GM12872 (cell line): Measurements from ENCODE around the gene JAG1.

Source experiments
- TF ChIP-seq, protein P1 (sequence below): IDR thresholded peaks from 3 replicates; pipeline ENCODE4 v1.5.1; 2011; ENCODE audit warnings: low read depth, mild to moderate bottlenecking, low read length, moderate library complexity; ENCODE audit not compliant: insufficient read depth

The JAG1 gene

DNA sequence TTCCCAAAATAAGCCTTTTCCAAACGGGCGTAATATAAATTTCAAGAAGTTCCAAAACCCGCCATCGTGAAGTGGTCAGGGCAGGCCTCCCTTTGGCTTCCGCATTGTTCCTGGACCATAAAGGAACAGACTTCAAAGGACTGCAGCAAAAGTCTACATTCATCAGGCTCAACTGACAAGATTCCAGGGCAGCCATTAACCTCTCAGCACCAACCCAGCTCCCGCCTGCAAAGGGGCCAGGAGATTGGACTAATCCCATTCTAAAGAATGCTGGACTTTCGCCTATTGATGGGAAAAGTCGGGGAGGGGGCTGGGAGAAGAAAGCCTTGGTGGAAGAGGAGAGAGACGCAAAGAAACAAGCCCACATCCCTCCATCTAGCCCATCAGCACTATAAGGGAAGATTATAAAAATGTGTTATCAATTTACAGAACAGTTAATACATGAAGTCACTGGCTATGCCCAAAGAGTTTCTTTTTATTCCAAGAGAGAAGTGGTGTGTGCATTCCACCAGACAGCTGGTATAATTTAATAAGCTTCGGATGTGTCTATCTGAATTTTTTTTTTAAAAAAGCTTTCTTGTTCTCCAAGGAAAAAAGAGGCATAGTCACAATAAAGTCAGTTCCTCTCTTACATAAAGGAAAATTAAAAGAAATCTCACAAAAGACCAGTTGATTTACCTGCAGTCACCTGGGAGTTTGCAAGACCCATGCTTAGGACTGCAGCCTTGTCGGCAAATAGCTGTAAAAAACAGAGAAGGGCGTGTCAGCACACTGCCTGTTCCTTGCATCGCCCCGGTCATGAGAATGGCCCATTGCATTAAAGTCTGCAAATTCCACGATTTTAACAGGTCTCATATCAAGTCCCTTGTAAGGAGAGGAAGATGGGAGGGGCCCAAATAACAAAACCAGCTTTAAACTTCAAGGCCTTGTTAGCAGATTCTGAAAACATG is 17.8 kb downstream of the JAG1 start:
- TF ChIP-seq, protein P1, sequence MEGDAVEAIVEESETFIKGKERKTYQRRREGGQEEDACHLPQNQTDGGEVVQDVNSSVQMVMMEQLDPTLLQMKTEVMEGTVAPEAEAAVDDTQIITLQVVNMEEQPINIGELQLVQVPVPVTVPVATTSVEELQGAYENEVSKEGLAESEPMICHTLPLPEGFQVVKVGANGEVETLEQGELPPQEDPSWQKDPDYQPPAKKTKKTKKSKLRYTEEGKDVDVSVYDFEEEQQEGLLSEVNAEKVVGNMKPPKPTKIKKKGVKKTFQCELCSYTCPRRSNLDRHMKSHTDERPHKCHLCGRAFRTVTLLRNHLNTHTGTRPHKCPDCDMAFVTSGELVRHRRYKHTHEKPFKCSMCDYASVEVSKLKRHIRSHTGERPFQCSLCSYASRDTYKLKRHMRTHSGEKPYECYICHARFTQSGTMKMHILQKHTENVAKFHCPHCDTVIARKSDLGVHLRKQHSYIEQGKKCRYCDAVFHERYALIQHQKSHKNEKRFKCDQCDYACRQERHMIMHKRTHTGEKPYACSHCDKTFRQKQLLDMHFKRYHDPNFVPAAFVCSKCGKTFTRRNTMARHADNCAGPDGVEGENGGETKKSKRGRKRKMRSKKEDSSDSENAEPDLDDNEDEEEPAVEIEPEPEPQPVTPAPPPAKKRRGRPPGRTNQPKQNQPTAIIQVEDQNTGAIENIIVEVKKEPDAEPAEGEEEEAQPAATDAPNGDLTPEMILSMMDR = no peak

DNA sequence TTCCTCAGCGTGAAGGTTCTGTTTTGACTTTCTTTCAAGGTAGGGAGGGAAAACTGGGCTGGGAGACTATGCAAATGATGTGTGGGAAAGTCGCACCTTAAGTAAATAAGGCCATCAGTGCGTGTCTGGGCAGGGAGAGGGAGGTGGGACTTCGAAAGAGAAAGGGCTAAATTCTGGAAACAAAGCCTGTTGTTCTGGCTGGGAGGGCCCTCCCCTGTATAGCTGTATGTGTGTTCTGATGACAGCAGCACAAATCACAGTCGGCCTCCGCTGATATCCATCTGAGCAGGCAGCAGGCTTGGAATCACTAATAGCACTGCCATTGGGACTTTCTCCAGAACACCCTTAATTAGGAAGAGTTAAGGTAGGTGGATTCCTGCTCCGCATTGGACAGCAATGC is 19.2 kb downstream of the JAG1 start:
- TF ChIP-seq, protein P1 = no peak

DNA sequence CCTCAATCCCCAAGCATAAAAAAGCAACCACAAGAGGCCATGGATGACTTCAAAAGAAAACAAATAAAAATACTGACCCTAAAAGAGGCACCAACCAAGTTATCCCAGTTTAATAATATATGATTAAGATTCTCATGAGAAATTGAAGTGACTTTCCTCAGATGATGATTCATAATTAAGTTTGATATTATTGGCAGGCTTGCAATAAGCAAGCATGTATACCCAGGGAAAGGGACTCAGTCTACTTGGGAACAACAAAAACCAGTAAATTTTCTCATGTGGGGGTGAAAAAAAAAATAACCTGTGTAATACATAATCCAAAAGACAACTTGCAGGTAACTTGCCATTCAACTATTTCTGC is 19.6 kb downstream of the JAG1 start:
- TF ChIP-seq, protein P1 = no peak

DNA sequence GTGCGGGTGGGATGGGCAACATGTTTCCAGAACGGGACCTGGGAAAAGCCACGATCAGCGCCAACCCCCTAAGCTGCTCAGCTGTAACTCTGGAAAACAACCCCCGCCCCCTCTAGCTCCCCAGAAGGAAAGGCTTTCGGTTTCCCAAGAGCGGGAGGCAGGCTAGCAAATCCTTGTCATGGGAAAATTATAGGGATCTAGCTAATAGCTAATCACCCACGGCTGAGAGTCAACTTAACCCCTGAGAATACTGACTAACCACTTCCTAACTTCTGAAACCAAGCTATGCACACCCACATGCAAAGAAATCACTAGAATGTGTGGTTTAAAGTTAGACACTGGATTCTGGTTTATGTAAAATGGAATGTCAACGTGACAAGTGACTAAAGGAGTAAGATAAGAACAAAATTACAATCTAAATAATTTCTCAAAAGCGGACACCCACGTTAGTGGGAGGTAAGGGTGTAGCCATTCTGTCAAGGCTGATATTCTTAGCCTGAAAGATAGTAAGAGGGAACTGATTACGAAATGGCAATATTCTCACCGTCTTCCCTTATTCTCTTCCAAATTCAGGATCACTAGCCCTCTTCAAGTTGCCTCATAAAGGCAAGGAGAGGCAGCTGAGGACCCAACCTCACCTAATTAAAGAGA is 20.1 kb downstream of the JAG1 start:
- TF ChIP-seq, protein P1 = no peak

GRCh38 chr20:10652660-10653261 is 21.0 kb downstream of the JAG1 start:
- TF ChIP-seq, protein P1 = no peak

- TF ChIP-seq, protein P1 = no peak
Observed at GRCh38 chr20:10652185-10652584, 21.6 kb downstream of the JAG1 start.
